Measurements from ENCODE around the gene BRF1.
A peak's percentile ranks its signal among the peaks of the same experiment; 100 is the strongest.

BRF1 gene, protein sequence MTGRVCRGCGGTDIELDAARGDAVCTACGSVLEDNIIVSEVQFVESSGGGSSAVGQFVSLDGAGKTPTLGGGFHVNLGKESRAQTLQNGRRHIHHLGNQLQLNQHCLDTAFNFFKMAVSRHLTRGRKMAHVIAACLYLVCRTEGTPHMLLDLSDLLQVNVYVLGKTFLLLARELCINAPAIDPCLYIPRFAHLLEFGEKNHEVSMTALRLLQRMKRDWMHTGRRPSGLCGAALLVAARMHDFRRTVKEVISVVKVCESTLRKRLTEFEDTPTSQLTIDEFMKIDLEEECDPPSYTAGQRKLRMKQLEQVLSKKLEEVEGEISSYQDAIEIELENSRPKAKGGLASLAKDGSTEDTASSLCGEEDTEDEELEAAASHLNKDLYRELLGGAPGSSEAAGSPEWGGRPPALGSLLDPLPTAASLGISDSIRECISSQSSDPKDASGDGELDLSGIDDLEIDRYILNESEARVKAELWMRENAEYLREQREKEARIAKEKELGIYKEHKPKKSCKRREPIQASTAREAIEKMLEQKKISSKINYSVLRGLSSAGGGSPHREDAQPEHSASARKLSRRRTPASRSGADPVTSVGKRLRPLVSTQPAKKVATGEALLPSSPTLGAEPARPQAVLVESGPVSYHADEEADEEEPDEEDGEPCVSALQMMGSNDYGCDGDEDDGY

DNA sequence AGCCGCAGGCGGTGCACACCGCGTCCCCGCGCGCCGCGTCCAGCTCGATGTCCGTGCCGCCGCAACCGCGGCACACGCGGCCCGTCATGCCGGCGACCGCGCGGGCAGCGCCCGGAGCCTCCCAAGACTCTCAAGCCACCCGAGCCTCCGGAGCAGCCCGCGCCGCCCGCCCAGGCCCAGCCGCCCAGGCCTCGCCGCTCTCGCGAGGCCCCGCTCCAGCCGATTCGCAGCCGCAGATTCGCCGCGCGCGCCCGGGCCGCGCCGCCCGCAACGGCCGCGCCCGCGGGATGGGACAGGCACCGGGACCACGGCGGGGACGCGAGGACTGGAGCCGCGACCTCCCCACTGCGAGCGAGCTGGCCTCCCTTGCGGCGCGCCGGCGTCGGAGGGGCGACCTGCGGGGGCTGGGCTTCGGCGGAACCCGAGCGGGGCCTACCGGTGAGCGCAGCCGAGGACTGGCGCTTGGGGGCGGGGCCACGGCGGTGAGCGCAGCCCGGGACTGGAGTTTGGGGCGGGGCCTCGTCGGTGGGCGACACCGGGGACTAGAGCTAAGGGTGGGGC lies at the start of gene BRF1:
Gene BRF1 (minus strand): TSS at position 460 of the 561 bp plus-strand sequence. CDS start 372 bp downstream, at position 88.
- peak within 1 kb of the TSS; percentile 70 to 96 for H3K27ac Mint-ChIP-seq
- H3K9me3 Mint-ChIP-seq, result no peaks in the 10 kb centered on the region
- peak; percentile 94 for ATAC-seq
- H3K27me3 Mint-ChIP-seq, result no peaks in the 10 kb centered on the region
- peak within 1 kb of the TSS; percentile 89 to 91 for H3K4me3 Mint-ChIP-seq
- peaks cover 55% of the 10 kb centered on the region for H3K4me1 Mint-ChIP-seq
- peak; percentile 98 to 99 for DNase-seq

DNA sequence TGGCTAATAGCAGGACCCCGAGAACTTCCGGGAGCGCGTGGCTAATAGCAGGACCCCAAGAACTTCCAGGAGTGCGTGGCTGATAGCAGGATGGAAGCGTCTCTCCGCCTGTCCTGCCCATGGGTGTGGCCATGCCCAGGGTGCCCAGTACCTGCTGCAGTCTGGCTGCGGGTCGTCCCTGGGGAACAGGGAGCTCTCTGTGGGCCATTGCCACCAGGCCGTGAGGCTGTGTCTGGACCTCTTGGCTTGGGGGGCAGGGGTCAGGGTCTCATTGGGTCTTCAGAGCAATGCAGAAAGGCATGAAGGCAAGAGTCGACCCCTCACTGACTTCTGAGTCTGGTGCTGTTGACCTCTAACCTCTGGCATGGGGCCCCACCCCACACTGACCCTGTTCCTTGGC lies 49.2 kb upstream of the BRF1 start:
- Mint-ChIP-seq H3K4me3 (no peak overlapping the region), H3K9me3 (peaks cover 5 to 7% of the 10 kb centered on the region in 2 donors), H3K27me3 (no peaks in the 10 kb centered on the region), H3K27ac (no peak overlapping the region), H3K4me1 (peaks cover 6% of the 10 kb centered on the region)
- ATAC-seq, result no peak
- no peak for DNase-seq

DNA sequence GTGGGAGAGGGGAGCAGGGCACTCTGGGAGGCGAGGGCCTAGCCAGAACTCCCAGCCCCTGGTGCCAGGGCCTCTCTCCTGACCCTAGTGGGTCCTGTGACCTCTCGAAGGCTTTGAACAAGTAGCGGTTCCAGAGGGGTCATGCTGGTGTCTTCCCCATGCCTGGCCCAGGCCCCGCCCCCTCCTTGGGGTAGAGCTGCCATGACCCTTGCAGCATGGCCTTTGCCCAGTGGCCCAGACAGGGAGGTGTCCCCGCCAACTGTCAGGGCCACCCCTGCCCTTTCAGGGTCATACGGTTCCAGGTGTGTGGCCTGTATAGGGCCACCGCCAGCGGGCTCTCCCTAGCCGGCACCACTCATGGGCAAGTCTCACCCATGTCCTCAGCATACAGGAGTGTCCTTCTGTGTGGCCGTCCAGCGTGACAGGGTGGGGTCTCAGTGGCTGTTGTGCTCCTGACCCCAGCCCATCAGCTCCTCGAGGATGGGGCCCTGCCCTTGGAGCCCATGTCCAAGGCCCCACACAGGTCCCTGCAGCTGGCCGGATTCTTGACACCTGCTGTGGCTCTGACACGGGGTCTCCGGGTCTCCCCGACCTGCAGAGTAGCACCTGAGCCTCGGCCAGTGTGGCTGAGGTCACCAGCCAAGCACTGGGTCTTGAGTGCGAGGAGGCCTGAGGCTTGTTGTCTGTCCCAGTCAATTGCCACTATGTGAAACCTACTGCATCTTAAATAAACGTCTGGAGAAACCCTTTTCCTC lies 48.3 kb upstream of the BRF1 start:
- no peak overlapping the region for H3K4me3 Mint-ChIP-seq
- no peak overlapping the region for H3K27ac Mint-ChIP-seq
- DNase-seq, result no peak
- ATAC-seq, result no peak
- no peaks in the 10 kb centered on the region for H3K27me3 Mint-ChIP-seq
- peaks cover 5 to 7% of the 10 kb centered on the region in 2 donors for H3K9me3 Mint-ChIP-seq
- peaks cover 6% of the 10 kb centered on the region for H3K4me1 Mint-ChIP-seq

DNA sequence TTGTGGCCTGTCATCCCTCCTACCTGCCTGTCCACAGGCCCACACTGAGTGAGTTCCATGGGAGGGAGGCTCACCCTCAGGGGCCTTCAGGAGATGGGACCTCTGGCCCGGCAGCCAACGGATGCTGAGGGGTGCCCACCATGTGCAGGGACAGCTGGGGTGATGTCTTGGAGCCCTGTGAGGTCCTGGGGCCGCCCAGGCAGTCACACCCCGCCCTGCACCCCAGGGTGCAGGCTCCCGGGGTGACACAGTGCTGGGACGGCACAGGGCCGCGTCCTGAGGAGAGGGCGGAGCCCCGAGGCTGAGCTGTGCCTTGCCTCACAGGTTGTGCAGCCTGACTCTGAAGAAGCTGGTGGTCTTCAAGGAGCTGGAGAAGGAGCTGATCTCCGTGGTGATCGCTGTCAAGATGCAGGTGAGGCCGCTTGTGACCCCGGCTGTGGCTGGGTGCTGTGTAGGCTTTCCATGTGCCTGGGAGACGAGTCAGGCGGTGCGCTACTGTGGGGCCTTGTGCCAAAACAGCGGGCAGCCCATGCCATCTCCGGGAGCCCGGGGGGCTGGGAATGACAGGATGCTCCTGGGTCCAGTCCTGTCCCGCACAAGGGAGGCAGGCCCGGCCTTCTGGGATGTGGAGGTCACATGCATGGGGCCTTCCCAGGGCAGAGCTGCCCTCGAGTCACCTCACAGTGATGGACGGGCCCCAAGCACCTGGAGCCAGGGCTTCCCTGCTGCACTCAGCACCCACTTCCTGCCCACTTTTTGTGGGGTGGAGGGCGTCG lies 47.6 kb upstream of the BRF1 start:
- no peak for DNase-seq
- H3K9me3 Mint-ChIP-seq, result peaks cover 5 to 7% of the 10 kb centered on the region in 2 donors
- H3K27ac Mint-ChIP-seq, result no peak overlapping the region
- ATAC-seq, result no peak
- peaks cover 6% of the 10 kb centered on the region for H3K4me1 Mint-ChIP-seq
- no peak overlapping the region for H3K4me3 Mint-ChIP-seq
- H3K27me3 Mint-ChIP-seq, result no peaks in the 10 kb centered on the region

DNA sequence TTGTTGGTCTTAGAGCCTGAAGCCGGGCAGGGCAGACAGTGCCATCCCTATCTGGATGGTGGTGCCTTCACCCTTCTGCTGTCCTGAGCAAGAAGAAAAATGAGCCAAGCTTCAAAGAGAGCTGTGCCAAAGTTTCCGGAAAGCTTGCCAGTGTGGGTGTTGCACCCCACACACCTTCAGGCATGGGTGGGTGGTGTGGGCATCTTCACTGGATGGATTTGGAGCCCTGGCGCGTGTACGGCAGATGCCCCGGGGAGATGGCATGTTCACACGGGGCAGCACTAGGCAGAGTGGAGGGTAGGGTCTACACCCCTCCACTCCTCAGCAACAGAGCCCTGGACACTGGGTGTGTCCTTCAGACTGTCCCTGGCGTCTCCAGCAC lies 46.8 kb upstream of the BRF1 start:
- H3K27me3 Mint-ChIP-seq, result no peaks in the 10 kb centered on the region
- H3K4me3 Mint-ChIP-seq, result no peak overlapping the region
- H3K9me3 Mint-ChIP-seq, result peaks cover 5 to 7% of the 10 kb centered on the region in 2 donors
- no peak overlapping the region for H3K27ac Mint-ChIP-seq
- ATAC-seq (no peak), DNase-seq (no peak)
- H3K4me1 Mint-ChIP-seq, result peaks cover 6% of the 10 kb centered on the region

DNA sequence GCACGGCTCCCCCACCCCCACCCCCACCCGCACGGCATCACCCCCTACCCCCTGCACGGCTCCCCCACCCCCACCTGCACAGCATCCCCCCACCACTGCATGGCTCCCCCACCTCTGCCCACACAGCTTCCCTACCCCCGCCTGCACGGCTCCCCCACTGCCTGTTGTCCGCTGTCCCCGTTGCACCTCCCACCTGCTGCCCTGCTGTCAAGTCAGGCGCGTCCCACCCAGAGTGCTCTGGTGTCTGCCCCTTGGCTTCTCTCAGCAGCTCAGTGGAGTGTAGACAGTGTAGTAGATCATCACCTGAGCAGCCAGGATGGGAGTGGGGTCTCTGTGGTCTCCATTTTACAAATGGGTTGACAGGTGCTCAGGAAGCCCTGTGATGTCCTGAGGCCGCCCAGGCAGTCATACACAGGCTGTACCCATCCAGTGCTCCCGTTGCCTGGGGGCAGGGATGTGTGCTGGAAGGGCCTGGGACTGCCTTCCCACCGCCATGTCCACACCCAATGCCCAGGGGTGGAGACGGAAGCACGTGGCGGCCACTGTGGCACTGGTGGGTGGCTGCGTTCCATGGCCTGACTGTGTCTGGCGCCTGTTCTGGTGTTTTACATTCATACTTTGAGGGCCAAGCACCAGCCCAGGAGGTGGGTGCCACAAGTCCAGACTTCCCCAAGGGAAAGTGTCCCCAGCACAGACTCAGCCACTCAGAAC lies 46.2 kb upstream of the BRF1 start:
- Mint-ChIP-seq H3K4me3 (no peak overlapping the region), H3K27me3 (no peaks in the 10 kb centered on the region), H3K4me1 (peaks cover 3% of the 10 kb centered on the region), H3K27ac (peak overlapping the region in 1 of 2 donors; percentile 54), H3K9me3 (peaks cover 5 to 7% of the 10 kb centered on the region in 2 donors)
- ATAC-seq, result peak; percentile 35
- DNase-seq, result no peak

DNA sequence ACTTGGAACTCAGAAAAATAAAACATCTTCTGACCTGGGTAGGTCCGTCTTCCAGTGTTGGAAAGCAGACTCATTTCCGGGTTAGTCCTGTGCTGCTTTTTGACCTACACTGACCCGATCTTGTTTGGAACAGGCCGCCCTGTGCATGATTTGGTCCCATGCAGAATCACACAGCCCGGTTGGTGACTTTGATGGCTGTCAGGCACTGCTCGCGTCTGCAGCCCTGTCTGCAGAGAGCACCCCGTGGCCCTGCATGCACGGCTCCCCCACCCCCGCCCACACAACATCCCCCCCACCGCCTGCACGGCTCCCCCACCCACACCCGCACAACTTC lies 45.4 kb upstream of the BRF1 start:
- ATAC-seq, result no peak
- H3K4me1 Mint-ChIP-seq, result peaks cover 7% of the 10 kb centered on the region

DNA sequence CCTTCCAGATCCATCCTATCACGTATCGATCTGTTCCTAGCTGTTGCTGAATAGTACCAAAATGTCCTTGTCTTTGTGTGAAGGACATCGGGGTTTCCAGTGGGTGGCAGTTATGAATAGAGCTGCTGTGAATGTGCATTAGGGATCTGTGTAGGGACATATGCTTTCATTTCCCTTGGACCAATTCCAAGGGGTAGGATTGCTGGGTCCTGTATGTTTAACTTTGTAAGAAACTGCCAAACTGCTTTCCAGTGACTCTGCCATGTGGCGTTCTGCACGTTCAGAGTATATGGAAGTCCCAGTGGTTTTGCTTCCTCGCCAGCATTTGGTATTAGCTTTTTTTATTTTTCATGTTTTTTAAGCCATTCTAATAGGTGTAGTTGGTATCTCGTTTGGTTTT lies 42.4 kb upstream of the BRF1 start:
- ATAC-seq (no peak), DNase-seq (no peak)
- Mint-ChIP-seq H3K9me3 (peaks cover 5 to 7% of the 10 kb centered on the region in 2 donors), H3K27me3 (no peaks in the 10 kb centered on the region), H3K4me1 (peaks cover 21% of the 10 kb centered on the region), H3K27ac (no peak overlapping the region), H3K4me3 (no peak overlapping the region)

More for the DNA sequence above, 45.4 kb upstream of the BRF1 start:
- H3K9me3 Mint-ChIP-seq, result peaks cover 5 to 7% of the 10 kb centered on the region in 2 donors
- no peak overlapping the region for H3K27ac Mint-ChIP-seq
- H3K27me3 Mint-ChIP-seq, result no peaks in the 10 kb centered on the region
- DNase-seq, result no peak
- H3K4me3 Mint-ChIP-seq, result no peak overlapping the region

DNA sequence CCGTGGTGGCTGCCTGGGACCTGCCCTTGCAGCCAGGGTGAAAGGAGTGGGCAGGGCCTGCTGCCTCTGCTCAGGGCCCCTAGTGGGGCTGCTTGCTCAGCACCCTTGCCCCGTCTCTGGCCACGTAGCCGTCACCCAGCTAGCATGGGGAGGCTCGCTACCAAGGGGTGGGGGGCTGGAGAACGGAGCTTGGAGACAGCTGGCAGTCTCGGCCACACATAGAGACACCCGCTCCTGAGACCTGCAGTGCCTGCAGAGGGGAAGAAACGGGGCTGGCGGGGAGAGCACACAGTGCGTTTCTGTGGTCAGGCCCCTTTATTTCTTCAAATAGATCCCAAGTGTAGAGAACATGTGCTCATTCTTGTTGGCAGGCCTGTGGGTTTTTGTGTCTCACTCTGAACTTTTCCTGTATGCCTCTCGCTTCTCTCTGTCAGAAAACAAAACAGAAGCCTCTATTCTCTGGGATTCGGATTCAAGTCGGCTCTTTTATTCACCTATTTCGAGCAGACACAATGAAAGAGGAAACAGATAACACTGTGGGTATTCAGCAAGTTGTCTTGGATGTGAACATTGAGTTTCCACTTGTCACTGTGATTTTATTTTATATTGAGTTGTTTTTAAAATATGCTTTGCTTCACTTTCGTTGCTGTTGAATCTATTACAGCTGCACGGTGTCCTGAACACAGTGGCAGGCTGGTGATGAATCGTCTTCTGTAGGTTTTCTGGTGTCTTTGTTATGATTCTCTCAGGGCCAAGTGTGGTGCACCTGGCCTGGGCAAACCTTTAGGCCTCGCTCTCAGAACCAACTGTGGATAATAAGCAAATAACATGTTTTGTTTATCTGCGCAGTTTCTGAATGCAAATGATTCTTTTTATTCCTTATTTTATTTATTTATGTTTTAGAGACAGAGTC lies 40.3 kb upstream of the BRF1 start:
- DNase-seq (no peak), ATAC-seq (peak; percentile 42)
- no peaks in the 10 kb centered on the region for H3K27me3 Mint-ChIP-seq
- peaks cover 21% of the 10 kb centered on the region for H3K4me1 Mint-ChIP-seq
- H3K9me3 Mint-ChIP-seq, result peaks cover 5 to 7% of the 10 kb centered on the region in 2 donors
- peak overlapping the region in 1 of 2 donors; percentile 10 for H3K4me3 Mint-ChIP-seq
- peak overlapping the region in 1 of 2 donors; percentile 42 for H3K27ac Mint-ChIP-seq

DNA sequence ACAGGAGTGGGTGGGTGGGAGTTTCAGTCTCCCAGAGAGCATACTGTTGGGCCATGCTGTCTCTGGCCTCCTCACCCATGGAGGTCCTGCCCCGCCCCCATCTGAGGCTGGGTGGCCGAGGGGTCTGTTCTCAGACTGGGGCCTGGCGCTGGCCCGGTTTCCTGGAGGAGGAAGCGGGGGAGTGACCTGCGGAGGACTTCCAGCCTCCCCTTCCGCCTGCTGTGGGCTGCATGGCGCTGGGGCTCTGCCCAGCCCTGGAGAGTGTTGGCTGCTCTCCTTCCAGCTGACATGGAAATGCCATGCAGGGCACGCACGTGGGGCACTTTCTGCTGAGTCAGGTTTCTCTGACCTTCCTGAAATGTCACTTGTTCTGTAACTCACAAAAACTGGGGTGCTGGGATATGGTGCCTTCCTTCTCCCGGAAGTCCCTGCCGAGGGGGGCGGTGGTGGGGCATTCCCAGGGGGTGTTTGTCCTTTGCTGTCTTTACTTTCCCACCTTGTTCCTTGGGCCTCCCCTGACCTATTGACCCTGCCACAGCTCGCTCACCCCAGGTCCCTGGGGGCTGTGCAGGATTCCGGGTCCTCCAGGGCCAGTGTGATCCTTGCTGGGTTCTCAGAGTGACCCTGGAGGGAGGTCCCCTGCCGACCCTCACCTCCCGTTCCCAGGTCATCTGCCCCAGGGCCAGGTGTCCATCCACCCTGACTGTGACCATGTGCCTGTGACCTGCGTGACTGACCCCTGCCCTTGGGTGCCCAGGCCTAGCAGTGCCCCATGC lies 37.4 kb upstream of the BRF1 start:
- Mint-ChIP-seq H3K9me3 (no peaks in the 10 kb centered on the region), H3K27ac (peak overlapping the region in 1 of 2 donors; percentile 34)

DNA sequence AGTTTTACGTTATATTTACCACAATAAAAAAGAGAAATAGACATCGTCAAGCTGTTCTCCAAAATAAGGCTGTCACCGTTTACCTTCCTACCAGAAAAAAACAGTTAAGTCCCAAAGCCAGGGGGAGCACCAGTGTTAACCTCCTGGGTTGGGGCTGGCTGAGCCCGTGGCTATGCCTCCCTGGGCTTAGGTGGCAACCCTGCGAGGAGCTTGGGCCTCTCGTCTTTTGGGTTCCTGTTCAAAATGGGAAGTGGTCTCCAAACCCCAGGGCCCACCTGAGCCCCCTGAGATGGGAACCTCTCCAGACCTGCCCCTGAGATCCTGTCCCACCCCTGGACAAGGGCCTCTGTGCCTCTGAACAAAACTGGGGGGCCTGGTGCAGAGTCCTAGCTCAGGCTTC lies 36.6 kb upstream of the BRF1 start:
- DNase-seq, result no peak
- Mint-ChIP-seq H3K27ac (no peak overlapping the region), H3K9me3 (no peaks in the 10 kb centered on the region), H3K4me1 (peaks cover 30% of the 10 kb centered on the region), H3K4me3 (no peak overlapping the region), H3K27me3 (no peaks in the 10 kb centered on the region)
- ATAC-seq, result no peak

More for the DNA sequence above, 37.4 kb upstream of the BRF1 start:
- H3K4me1 Mint-ChIP-seq, result peaks cover 23% of the 10 kb centered on the region
- ATAC-seq (no peak), DNase-seq (no peak)
- no peaks in the 10 kb centered on the region for H3K27me3 Mint-ChIP-seq
- H3K4me3 Mint-ChIP-seq, result no peak overlapping the region

DNA sequence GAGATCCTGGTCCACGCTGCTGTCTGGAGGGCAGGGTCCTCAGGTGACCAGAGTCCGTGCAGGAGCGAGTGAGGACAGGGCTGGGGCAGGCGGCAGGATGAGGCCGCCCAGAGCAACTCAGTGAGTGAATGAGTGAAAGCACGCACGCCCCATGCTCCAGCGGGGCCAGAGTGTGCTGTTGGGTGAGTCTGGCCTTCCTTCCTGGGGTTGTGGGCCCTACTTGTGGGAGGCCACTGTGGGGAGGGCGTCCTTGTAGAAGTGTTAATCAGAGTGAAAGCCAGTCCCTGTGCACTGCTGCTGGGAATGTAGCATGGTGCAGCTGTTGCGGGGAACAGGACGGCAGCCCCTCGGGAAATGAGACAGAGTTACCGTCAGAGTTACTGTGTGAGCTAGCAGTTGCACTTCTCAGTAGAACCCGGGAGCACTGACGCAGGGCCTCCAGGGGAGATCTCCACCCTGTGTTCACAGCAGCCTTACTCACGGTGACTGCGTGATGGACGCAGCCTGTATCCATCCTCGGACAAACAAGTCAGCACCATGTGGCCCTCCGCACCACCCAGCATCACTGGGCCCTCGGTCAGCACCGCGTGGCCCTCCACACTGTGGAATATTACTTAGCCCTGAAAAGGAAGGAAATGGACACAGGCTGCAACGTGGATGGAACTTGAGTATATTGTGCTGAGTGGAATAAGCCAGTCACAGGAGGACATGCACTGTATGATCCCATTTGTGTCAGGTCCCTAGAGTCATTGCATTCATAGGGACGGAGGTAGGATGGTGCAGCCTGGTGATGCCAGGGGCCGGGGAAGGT lies 35.9 kb upstream of the BRF1 start:
- Mint-ChIP-seq H3K4me3 (no peak overlapping the region), H3K9me3 (no peaks in the 10 kb centered on the region), H3K27ac (no peak overlapping the region), H3K27me3 (no peaks in the 10 kb centered on the region), H3K4me1 (peaks cover 34% of the 10 kb centered on the region)
- DNase-seq, result no peak
- no peak for ATAC-seq

Measured in stimulated activated naive CD8-positive, alpha-beta T cell treated with anti-CD3 and anti-CD28 coated beads, Interleukin-15, amount 100 ng/mL, for 72 hours (primary cell).